Hepatocyte (in vitro differentiated cells): ENCODE data around the gene PDGFRA. TPM values are rescaled to one million over a fixed set of nuclear protein-coding genes. Genes with fewer than 3 reads are reported as not detected.

Experiments used
- DNase-seq: peaks from one replicate; pipeline ENCODE4 v3.0.0-alpha.2; 2016; ENCODE audit warnings: low spot score
- H2AFZ ChIP-seq: fragments of 200-600 bp; sonication (generic); 2 replicates; pipeline ENCODE4 v1.6.0; 2016; ENCODE audit warnings: antibody characterized with exemption, mild to moderate bottlenecking
- H3K27ac ChIP-seq: fragments of 200-600 bp; sonication (generic); 2 replicates; pipeline ENCODE4 v1.5.1; 2016; ENCODE audit warnings: mild to moderate bottlenecking
- H3K27me3 ChIP-seq: fragments of 200-600 bp; sonication (generic); 2 replicates; pipeline ENCODE4 v1.6.1; 2016
- H3K36me3 ChIP-seq: fragments of 200-600 bp; sonication (generic); replicated peaks from 2 replicates; pipeline ENCODE4 v1.5.1; 2016; ENCODE audit warnings: low read depth; ENCODE audit not compliant: insufficient read depth
- H3K4me1 ChIP-seq: fragments of 200-600 bp; sonication (generic); 2 replicates; pipeline ENCODE4 v1.5.1; 2016; ENCODE audit warnings: mild to moderate bottlenecking, moderate library complexity; ENCODE audit not compliant: insufficient read depth
- H3K4me2 ChIP-seq: fragments of 200-600 bp; sonication (generic); 2 replicates; pipeline ENCODE4 v1.6.0; 2016
- H3K4me3 ChIP-seq: fragments of 200-600 bp; sonication (generic); 2 replicates; pipeline ENCODE4 v1.5.1; 2016; ENCODE audit warnings: mild to moderate bottlenecking
- H3K79me2 ChIP-seq: fragments of 200-600 bp; sonication (generic); 2 replicates; pipeline ENCODE4 v1.6.0; 2017; ENCODE audit warnings: mild to moderate bottlenecking
- H3K9me2 ChIP-seq: fragments of 200-600 bp; sonication (generic); replicated peaks from 2 replicates; pipeline ENCODE4 v1.6.0; 2017; ENCODE audit warnings: mild to moderate bottlenecking; ENCODE audit not compliant: insufficient read depth
- H3K9me3 ChIP-seq: fragments of 200-600 bp; sonication (generic); 2 replicates; pipeline ENCODE4 v1.5.1; 2016; ENCODE audit warnings: low read depth, mild to moderate bottlenecking
- H4K20me1 ChIP-seq: fragments of 200-600 bp; sonication (generic); 2 replicates; pipeline ENCODE4 v1.6.0; 2016; ENCODE audit warnings: mild to moderate bottlenecking; ENCODE audit not compliant: insufficient read depth, poor library complexity, severe bottlenecking
- CTCF ChIP-seq: fragments of 200-600 bp; sonication (generic); IDR thresholded peaks from 2 replicates; pipeline ENCODE4 v1.5.1; 2016; ENCODE audit warnings: antibody characterized with exemption, mild to moderate bottlenecking; ENCODE audit not compliant: poor library complexity
- EZH2 ChIP-seq: fragments of 200-600 bp; sonication (generic); IDR thresholded peaks from 2 replicates; pipeline ENCODE4 v1.6.1; 2016; ENCODE audit warnings: antibody characterized with exemption, mild to moderate bottlenecking, borderline replicate concordance
- EZH2phosphoT487 ChIP-seq: fragments of 200-600 bp; sonication (generic); IDR thresholded peaks from one replicate; pipeline ENCODE4 v1.6.1; 2018; ENCODE audit warnings: antibody characterized with exemption, mild to moderate bottlenecking, low read depth, moderate library complexity; ENCODE audit not compliant: unreplicated experiment, severe bottlenecking
- WGBS: methylation state at CpG from one replicate; pipeline ENCODE4 v1.1.6; 2016; ENCODE audit warnings: low lambda C conversion rate; ENCODE audit errors: missing lambda C conversion rate; 5-methylcytosine and 5-hydroxymethylcytosine counted together
- polyA plus RNA-seq: library from polyadenylated mRNA; unstranded; fragments of >200 nt; fragmentation: Nextera tagmentation; extraction: Ambion mirVana; gene quantifications from 2 replicates; pipeline ENCODE4 v1.2.1, GENCODE V29; 2016
- total RNA-seq: library from RNA; depleted of rRNA; stranded (reverse); fragments of >200 nt; gene quantifications from 2 replicates; pipeline ENCODE4 v1.2.3, GENCODE V29; 2014

Gene PDGFRA
- total and polyA plus RNA-seq, 2 experiments from 2014 or later, result 36.3 to 117 TPM

GRCh38 chr4:54217642-54218495 is 11.2 kb upstream of the PDGFRA start:
- TF ChIP-seq EZH2phosphoT487 (no peak), CTCF (peak; percentile 96)
- peak overlapping the region; percentile 22 for H3K27ac ChIP-seq
- no peaks in the 10 kb centered on the region for H4K20me1 ChIP-seq
- H3K4me1 ChIP-seq, result peaks cover 11% of the 10 kb centered on the region
- 1% methylated on average over 23 of the region's 23 CpGs for WGBS
- no peaks in the 10 kb centered on the region for H3K79me2 ChIP-seq
- H2AFZ ChIP-seq, result peak overlapping the region; percentile 30
- H3K36me3 ChIP-seq, result no peaks in the 10 kb centered on the region
- H3K9me2 ChIP-seq, result no peaks in the 10 kb centered on the region
- H3K4me3 ChIP-seq, result no peak overlapping the region
- H3K27me3 ChIP-seq, result no peaks in the 10 kb centered on the region
- no peaks in the 10 kb centered on the region for H3K9me3 ChIP-seq
- peak; percentile 92 for DNase-seq
- peak overlapping the region; percentile 72 for H3K4me2 ChIP-seq

- Histone ChIP-seq H4K20me1 (no peaks in the 10 kb centered on the region), H3K9me3 (no peaks in the 10 kb centered on the region), H3K27me3 (no peaks in the 10 kb centered on the region), H3K36me3 (no peaks in the 10 kb centered on the region), H3K4me3 (no peak overlapping the region), H3K79me2 (no peaks in the 10 kb centered on the region), H3K9me2 (no peaks in the 10 kb centered on the region), H3K4me1 (peaks cover 11% of the 10 kb centered on the region), H2AFZ (no peak overlapping the region), H3K4me2 (peak overlapping the region; percentile 72), H3K27ac (no peak overlapping the region)
- no peak for DNase-seq
- no peak for TF ChIP-seq EZH2
- no peak for TF ChIP-seq CTCF
- no peak for TF ChIP-seq EZH2phosphoT487
- WGBS, result 58% methylated on average over 6 of the region's 6 CpGs
Measured at GRCh38 chr4:54218736-54219135, 10.4 kb upstream of the PDGFRA start.

DNA sequence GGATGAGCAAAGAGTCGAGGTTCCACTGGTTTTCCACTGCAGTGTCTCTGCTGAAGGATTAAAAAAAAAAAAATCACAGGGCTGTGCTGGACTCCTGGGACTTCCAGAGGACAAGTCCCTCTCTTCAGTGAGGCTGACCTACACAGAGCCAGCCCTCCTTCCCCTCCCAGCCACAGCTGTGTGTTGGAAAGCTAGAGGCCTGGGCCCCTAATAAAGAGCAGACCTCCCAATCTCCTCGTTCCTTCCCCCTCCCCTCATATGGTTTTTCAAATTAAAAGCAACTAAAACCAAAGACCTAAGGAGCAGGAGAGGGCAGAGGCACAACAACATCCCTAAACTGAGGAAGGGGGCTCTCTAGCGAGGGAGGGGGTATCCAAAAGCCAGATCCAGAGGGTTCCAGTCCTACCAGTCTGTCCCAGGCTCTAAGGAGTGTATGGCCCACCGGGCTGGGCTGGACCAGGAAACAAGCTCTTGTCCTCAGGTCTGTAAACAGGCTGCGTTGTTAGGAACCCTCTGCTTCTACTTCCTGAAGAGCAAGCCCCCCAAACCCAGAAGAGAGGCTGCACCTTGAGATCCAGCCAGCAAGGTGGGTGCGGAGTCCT is 4.0 kb upstream of the PDGFRA start:
- H3K79me2 ChIP-seq, result peaks cover 9% of the 10 kb centered on the region
- H2AFZ ChIP-seq, result peak overlapping the region; percentile 41
- H3K36me3 ChIP-seq, result no peaks in the 10 kb centered on the region
- H3K4me2 ChIP-seq, result peak overlapping the region; percentile 97
- H3K4me3 ChIP-seq, result no peak overlapping the region
- whole genome bisulfite sequencing, result 34% methylated on average over 6 of the region's 6 CpGs
- no peaks in the 10 kb centered on the region for H4K20me1 ChIP-seq
- H3K9me2 ChIP-seq, result no peaks in the 10 kb centered on the region
- no peak for DNase-seq
- H3K27ac ChIP-seq, result peak overlapping the region; percentile 96
- H3K27me3 ChIP-seq, result peaks cover 26% of the 10 kb centered on the region
- peaks cover 19% of the 10 kb centered on the region for H3K4me1 ChIP-seq
- TF ChIP-seq CTCF, result no peak
- no peaks in the 10 kb centered on the region for H3K9me3 ChIP-seq
